Type B pancreatic cell (in vitro differentiated cells): ENCODE results near the gene TBX5. TPM values are rescaled to one million over a fixed set of nuclear protein-coding genes. Genes with fewer than 3 reads are reported as not detected.

Experiments
- DNase-seq: peaks from one replicate; pipeline ENCODE4 v3.0.0; 2021; ENCODE audit warnings: mixed read lengths; ENCODE audit not compliant: unreplicated experiment; ENCODE audit errors: extremely low spot score
- H3K27ac Mint-ChIP-seq: 2 replicates; pipeline ENCODE4 v1.8.0; 2021; ENCODE audit warnings: mild to moderate bottlenecking, mixed read lengths
- H3K27me3 Mint-ChIP-seq: 2 replicates; pipeline ENCODE4 v1.8.0; 2021; ENCODE audit warnings: mixed read lengths
- H3K36me3 Mint-ChIP-seq: 2 replicates; pipeline ENCODE4 v1.8.0; 2021; ENCODE audit warnings: mixed read lengths
- H3K4me1 Mint-ChIP-seq: one replicate; pipeline ENCODE4 v1.8.0; 2021; ENCODE audit warnings: mixed read lengths; ENCODE audit not compliant: unreplicated experiment
- H3K4me3 Mint-ChIP-seq: 2 replicates; pipeline ENCODE4 v1.8.0; 2021; ENCODE audit warnings: mild to moderate bottlenecking, mixed read lengths
- H3K9me3 Mint-ChIP-seq: 2 replicates; pipeline ENCODE4 v1.8.0; 2021; ENCODE audit warnings: mixed read lengths
- CTCF ChIP-seq: fragments of 200-600 bp; sonication (generic); conservative IDR thresholded peaks from 2 replicates; pipeline ENCODE4 v1.5.0; 2021; ENCODE audit warnings: antibody characterized with exemption, mild to moderate bottlenecking
- total RNA-seq: library from RNA; stranded (reverse); gene quantifications from 2 replicates; pipeline ENCODE4 v1.2.1, GENCODE V29; 2021; ENCODE audit warnings: low replicate concordance

Gene TBX5
- total RNA-seq, 1 donor from 2014 or later = 10.7 TPM

- H3K27ac Mint-ChIP-seq = no peak overlapping the region
- H3K4me1 Mint-ChIP-seq = peaks cover 9% of the 10 kb centered on the region
- no peak for TF ChIP-seq CTCF
- peaks cover 42% of the 10 kb centered on the region for H3K27me3 Mint-ChIP-seq
- H3K9me3 Mint-ChIP-seq = no peaks in the 10 kb centered on the region
- no peak overlapping the region for H3K4me3 Mint-ChIP-seq
- no peaks in the 10 kb centered on the region for H3K36me3 Mint-ChIP-seq
- DNase-seq = no peak
Observed at GRCh38 chr12:114306646-114307045, 99.3 kb downstream of the TBX5 start.

GRCh38 chr12:114305446-114305845 is 100.5 kb downstream of the TBX5 start:
- DNase-seq = no peak
- TF ChIP-seq CTCF = no peak
- H3K4me3 Mint-ChIP-seq = no peak overlapping the region
- H3K36me3 Mint-ChIP-seq = no peaks in the 10 kb centered on the region
- no peaks in the 10 kb centered on the region for H3K9me3 Mint-ChIP-seq
- H3K4me1 Mint-ChIP-seq = peaks cover 12% of the 10 kb centered on the region
- peaks cover 50% of the 10 kb centered on the region for H3K27me3 Mint-ChIP-seq
- no peak overlapping the region for H3K27ac Mint-ChIP-seq
